22Rv1 (cell line): ENCODE results near the gene CNTNAP2.

ENCODE experiments used
- H3K27ac ChIP-seq: fragments of 450-650 bp; 2 replicates; pipeline ENCODE4 v1.5.1; 2017
- CTCF ChIP-seq: fragments of 450-650 bp; IDR thresholded peaks from 2 replicates; pipeline ENCODE4 v1.5.1; 2017; ENCODE audit warnings: mild to moderate bottlenecking
- ZFX ChIP-seq: fragments of 450-650 bp; IDR thresholded peaks from 2 replicates; pipeline ENCODE4 v1.6.1; 2017; ENCODE audit warnings: antibody characterized with exemption, borderline replicate concordance

The CNTNAP2 gene

GRCh38 chr7:148337995-148338747, 2221.6 kb downstream of the CNTNAP2 start:
- TF ChIP-seq ZFX (no peak), CTCF (no peak)

DNA sequence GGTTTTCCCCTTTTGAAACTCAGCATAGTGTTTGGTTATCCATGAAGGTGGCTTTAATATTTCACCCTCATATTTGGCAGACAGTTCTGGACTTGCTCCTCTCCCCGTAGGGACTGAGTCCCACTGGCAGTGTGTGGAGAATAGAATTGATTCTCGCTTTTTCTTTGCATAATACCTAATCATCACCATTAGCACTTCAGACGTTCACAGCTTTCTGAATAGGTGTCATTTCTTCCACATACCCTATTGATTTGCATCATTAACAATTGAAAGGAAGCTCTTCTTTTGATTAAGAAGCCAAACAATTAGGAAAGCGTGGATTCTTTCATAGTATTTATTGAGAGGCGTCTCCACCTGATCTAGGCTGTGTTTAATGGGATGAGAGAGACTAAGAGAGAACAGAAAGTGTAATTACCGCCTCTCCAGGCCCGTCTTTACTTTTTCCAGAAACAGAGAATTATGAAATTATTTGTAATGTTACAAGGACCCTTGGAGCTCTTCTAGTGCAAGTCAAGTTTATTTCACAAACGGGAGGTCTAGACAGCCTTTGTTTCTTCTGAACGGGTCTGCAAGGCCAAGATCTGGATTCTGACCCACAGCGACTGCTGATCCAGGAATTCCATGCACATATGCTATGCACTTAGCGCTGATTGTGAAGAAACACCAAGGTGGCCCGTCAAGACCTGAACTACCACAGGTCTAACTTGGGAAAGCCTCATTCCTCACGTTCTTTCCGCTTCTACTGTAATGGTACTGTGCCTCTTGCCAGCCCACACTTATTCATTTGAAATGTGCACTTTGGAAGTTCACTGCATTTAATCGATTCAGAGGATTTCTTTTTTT, 2224.1 kb downstream of the CNTNAP2 start:
- no peak for TF ChIP-seq ZFX
- no peak overlapping the region for H3K27ac ChIP-seq

More at GRCh38 chr7:148337995-148338747, 2221.6 kb downstream of the CNTNAP2 start:
- no peak overlapping the region for H3K27ac ChIP-seq

DNA sequence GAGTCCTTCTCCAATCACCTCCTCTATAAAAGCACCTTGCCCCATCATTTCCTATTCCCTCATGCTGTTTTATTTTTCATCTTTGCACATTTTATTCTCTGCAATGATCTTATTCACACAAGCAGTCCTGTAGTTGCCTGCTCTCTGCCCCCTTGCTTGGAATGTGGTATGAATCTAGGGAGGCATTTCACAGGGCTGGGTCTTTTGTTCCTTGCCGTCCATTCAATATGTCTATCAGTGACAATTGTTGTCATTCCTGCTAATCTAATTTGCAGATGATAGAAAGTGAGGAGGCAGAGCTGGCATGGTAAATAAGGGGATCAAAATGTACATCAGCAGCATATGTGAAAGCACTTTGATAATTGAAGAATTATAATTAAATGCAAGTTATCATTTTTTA, 2227.8 kb downstream of the CNTNAP2 start:
- no peak for TF ChIP-seq CTCF
- TF ChIP-seq ZFX, result no peak
- no peak overlapping the region for H3K27ac ChIP-seq

GRCh38 chr7:148347981-148348380, 2231.4 kb downstream of the CNTNAP2 start:
- no peak for TF ChIP-seq CTCF
- no peak for TF ChIP-seq ZFX

GRCh38 chr7:148348466-148348865, 2231.9 kb downstream of the CNTNAP2 start:
- no peak overlapping the region for H3K27ac ChIP-seq
- no peak for TF ChIP-seq CTCF
- no peak for TF ChIP-seq ZFX

More at GRCh38 chr7:148347981-148348380, 2231.4 kb downstream of the CNTNAP2 start:
- H3K27ac ChIP-seq, result no peak overlapping the region

DNA sequence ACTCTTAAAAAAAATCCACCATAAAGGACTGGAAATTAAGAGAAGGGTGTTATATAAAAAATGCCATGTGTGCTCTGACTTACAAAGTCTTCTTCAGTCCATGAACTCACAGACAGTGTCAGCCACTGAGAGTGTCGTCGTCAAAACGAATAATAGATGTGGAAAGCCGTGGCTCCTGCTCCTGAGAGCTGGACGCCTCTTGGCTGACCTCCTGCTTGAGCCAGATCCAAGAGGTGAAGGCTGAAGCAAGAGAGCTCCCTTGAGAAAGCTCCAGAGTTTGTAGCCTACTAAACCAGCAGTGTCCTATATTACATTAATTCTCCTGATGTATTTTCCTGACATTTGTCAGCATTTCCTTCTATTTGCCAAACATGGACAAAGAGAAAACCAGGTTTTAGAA, 2239.7 kb downstream of the CNTNAP2 start:
- H3K27ac ChIP-seq, result no peak overlapping the region
- TF ChIP-seq ZFX (no peak), CTCF (no peak)

DNA sequence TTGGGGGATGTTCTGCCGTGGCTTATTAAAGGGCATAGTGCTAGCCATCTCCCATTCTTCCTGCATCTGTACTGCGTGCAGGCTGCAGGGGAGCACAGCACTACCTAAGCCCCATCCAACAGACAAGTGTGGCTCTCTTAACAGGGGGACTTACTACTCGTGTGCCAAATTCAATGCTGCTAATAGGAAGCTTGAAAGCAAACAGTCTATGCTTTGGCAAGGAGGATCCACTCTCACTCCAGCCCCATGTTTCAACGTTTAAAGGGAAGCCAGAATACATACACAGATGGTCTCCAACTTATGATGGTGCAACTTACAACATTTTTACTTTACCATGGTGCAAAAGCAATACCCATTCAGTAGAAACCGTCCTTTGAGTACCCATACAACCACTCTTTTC, 2245.9 kb downstream of the CNTNAP2 start:
- TF ChIP-seq CTCF, result no peak
- TF ChIP-seq ZFX, result no peak

More for the DNA sequence above, 2245.9 kb downstream of the CNTNAP2 start:
- H3K27ac ChIP-seq, result no peak overlapping the region
